Endothelial cell of umbilical vein (primary cell): ENCODE results near the gene C12orf60. TPM values are rescaled to one million over a fixed set of nuclear protein-coding genes. Genes with fewer than 3 reads are reported as not detected.

ENCODE experiments used
- BruUV-seq: library from RNA; stranded (reverse); fragments of 400-500 nt; replicated peaks from 2 replicates; lab custom pipeline; 2021; lab: Mats Ljungman, UMichigan
- CTCF ChIA-PET: fragments of 300-600, 350-600 bp; sonication (Branson Sonifier 250); formaldehyde crosslinking; loops from one replicate; lab custom pipeline; 2021; ENCODE audit warnings: antibody characterized with exemption, inconsistent platforms; lab: Charles Lee
- POLR2A ChIA-PET: fragments of 300-600, 350-600 bp; sonication (Branson Sonifier 250); formaldehyde crosslinking; loops from one replicate; lab custom pipeline; 2021; ENCODE audit warnings: antibody characterized with exemption, inconsistent platforms; lab: Charles Lee
- DNase-seq: peaks from one replicate; pipeline ENCODE4 v3.0.0-alpha.2; 2011; ENCODE audit warnings: low read depth, low spot score
- FAIRE-seq: peaks from 2 replicates; lab custom pipeline; 2011; peaks lifted over from hg19 to GRCh38; lab: Jason Lieb, UNC
- H2AFZ ChIP-seq: 2 replicates; pipeline ENCODE4 v1.6.0; 2012; ENCODE audit warnings: low read depth, low read length, control low read depth, inconsistent platforms
- H3K27ac ChIP-seq: 2 replicates; pipeline ENCODE4 v1.5.1; 2011; ENCODE audit warnings: low read depth, mild to moderate bottlenecking, control low read depth, low read length, moderate library complexity; ENCODE audit not compliant: insufficient read depth
- H3K27me3 ChIP-seq, 2 experiments: 2 replicates each; pipeline versions ENCODE4 v1.6.0 to v1.6.1; 2011; ENCODE audit warnings: low read length in 2 of 2, mixed read lengths in 1 of 2; ENCODE audit not compliant: control insufficient read depth in 2 of 2, insufficient read depth in 2 of 2
- H3K36me3 ChIP-seq, 2 experiments: 2 replicates in 1 of 2; 3 replicates in 1 of 2; pipeline ENCODE4 v1.5.1; 2011; ENCODE audit warnings: low read length in 2 of 2, mild to moderate bottlenecking in 1 of 2, moderate library complexity in 1 of 2; ENCODE audit not compliant: control insufficient read depth in 2 of 2, insufficient read depth in 2 of 2; ENCODE audit errors: extremely low read depth in 1 of 2
- H3K4me1 ChIP-seq: 3 replicates; pipeline ENCODE4 v1.5.1; 2011; ENCODE audit warnings: mild to moderate bottlenecking, low read length; ENCODE audit not compliant: control insufficient read depth, insufficient read depth; ENCODE audit errors: extremely low read depth
- H3K4me2 ChIP-seq: 2 replicates; pipeline ENCODE4 v1.6.1; 2011; ENCODE audit warnings: low read length, control low read depth, mixed read lengths; ENCODE audit not compliant: insufficient read depth
- H3K4me3 ChIP-seq, 3 experiments: fragments of 200-600 bp in 1 of 3; sonication (generic), shearing (Covaris generic) in 1 of 3; replicated peaks in 1 of 3; 2 replicates each; pipeline ENCODE4 v1.5.1; 2011 to 2016; ENCODE audit warnings: control low read depth in 3 of 3, low read length in 3 of 3, mild to moderate bottlenecking in 2 of 3, inconsistent platforms in 1 of 3, low read depth in 1 of 3, moderate library complexity in 1 of 3; ENCODE audit not compliant: insufficient read depth in 1 of 3
- H3K79me2 ChIP-seq: 2 replicates; pipeline ENCODE4 v1.6.0; 2012; ENCODE audit warnings: low read length, inconsistent platforms; ENCODE audit not compliant: control insufficient read depth, insufficient read depth
- H3K9ac ChIP-seq: replicated peaks from 2 replicates; pipeline ENCODE3; 2011; ENCODE audit warnings: low read length, control low read depth; ENCODE audit not compliant: insufficient read depth; ENCODE audit errors: extremely low read depth
- H3K9me1 ChIP-seq: replicated peaks from 3 replicates; pipeline ENCODE4 v1.6.0; 2011; ENCODE audit warnings: mild to moderate bottlenecking, low read length; ENCODE audit not compliant: control insufficient read depth, insufficient read depth; ENCODE audit errors: extremely low read depth
- H3K9me3 ChIP-seq: replicated peaks from 2 replicates; pipeline ENCODE4 v1.5.1; 2012; ENCODE audit warnings: low read length, inconsistent platforms; ENCODE audit not compliant: control insufficient read depth, insufficient read depth
- H4K20me1 ChIP-seq: replicated peaks from 2 replicates; pipeline ENCODE3; 2011; ENCODE audit warnings: mild to moderate bottlenecking, low read length; ENCODE audit not compliant: control insufficient read depth, insufficient read depth; ENCODE audit errors: extremely low read depth
- EZH2 ChIP-seq: IDR thresholded peaks from 2 replicates; pipeline ENCODE4 v1.6.1; 2012; ENCODE audit warnings: borderline replicate concordance, low read depth, mild to moderate bottlenecking, moderate library complexity, low read length, inconsistent platforms; ENCODE audit not compliant: severe bottlenecking
- FOS ChIP-seq: IDR thresholded peaks from 2 replicates; pipeline ENCODE4 v1.6.1; 2011; ENCODE audit warnings: mild to moderate bottlenecking, low read length, moderate library complexity, borderline replicate concordance; ENCODE audit not compliant: insufficient read depth
- GATA2 ChIP-seq: IDR thresholded peaks from 2 replicates; pipeline ENCODE4 v1.7.0; 2011; ENCODE audit warnings: low read depth, mild to moderate bottlenecking, moderate library complexity, mixed read lengths, low read length; ENCODE audit not compliant: insufficient read length, insufficient read depth
- JUN ChIP-seq: IDR thresholded peaks from 2 replicates; pipeline ENCODE4 v1.6.1; 2011; ENCODE audit warnings: borderline replicate concordance, low read depth; ENCODE audit not compliant: insufficient read length, insufficient read depth
- MYC ChIP-seq: IDR thresholded peaks from one replicate; pipeline ENCODE4 v1.6.1; 2011; ENCODE audit warnings: mild to moderate bottlenecking, low read depth, low read length
- POLR2A ChIP-seq: IDR thresholded peaks from 2 replicates; pipeline ENCODE4 v1.6.1; 2012; ENCODE audit warnings: low read depth, mild to moderate bottlenecking, control low read depth, low read length
- POLR2AphosphoS5 ChIP-seq: IDR thresholded peaks from 2 replicates; pipeline ENCODE4 v1.6.1; 2012; ENCODE audit warnings: low read depth, mild to moderate bottlenecking, control low read depth, low read length, moderate library complexity; ENCODE audit not compliant: insufficient read depth
- dilution Hi-C: fragments of 300-500 bp; cut with MboI; formaldehyde crosslinking; loops from one replicate; pipeline ENCODE4 v1.15.0; 2019; ENCODE audit warnings: low sequenced_read_pairs; ENCODE audit not compliant: extremely low pct_ligation_motif_present
- intact Hi-C: fragments of 100-400 bp; cut with micrococcal nuclease; formaldehyde crosslinking; loops from one replicate; pipeline ENCODE4 v1.10.0; 2022
- polyA plus RNA-seq, 4 experiments: library from polyadenylated mRNA; depleted of rRNA in 3 of 4; stranded (reverse) in 3 of 4; unstranded in 1 of 4; fragments of >200 nt; gene quantifications; 2 replicates each; pipeline versions ENCODE4 v1.2.1 to v1.2.3, GENCODE V29; 2011 to 2012; ENCODE audit warnings: missing spikeins in 1 of 4
- total RNA-seq: library from RNA; stranded (reverse); gene quantifications from 2 replicates; pipeline ENCODE4 v1.2.3, GENCODE V29; 2021
- TF ChIP-seq, protein P1 (sequence below), 2 donors: IDR thresholded peaks; 1 replicate in 1 of 2; 2 replicates in 1 of 2; pipeline ENCODE4 v1.5.1; 2011; ENCODE audit warnings: low read length in 2 of 2, mild to moderate bottlenecking in 2 of 2, moderate library complexity in 2 of 2, control low read depth in 1 of 2, inconsistent platforms in 1 of 2, low read depth in 1 of 2; ENCODE audit not compliant: insufficient read depth in 1 of 2; ENCODE audit errors: extremely low read depth in 1 of 2
- TF ChIP-seq, protein P2 (sequence below): IDR thresholded peaks from 2 replicates; pipeline ENCODE4 v1.6.1; 2011; ENCODE audit not compliant: insufficient read depth, insufficient read length

Gene C12orf60
- total and polyA plus RNA-seq, 2 donors (not counting 3 experiments of a cell fraction or from before 2014, with no cell fraction given): 0.52 to 1.3 TPM

DNA sequence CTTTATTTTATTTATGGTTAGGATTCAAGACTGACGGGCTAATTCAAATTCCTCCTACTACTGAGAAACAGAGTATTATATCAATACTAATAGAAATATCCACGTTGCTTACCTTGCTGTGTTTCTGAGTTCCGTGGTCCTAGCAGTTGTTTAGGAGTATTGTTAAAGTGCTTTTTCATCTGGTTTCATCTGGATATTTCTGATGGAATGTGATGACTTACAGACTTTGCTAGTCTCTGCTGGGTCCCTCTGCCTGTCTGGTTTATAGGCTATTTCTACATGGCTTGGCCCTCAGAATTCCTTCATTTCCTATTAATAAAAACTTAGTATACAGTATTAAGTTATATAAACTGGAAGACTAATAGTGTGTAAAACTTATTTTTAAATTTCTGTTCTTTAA, 10.5 kb downstream of the C12orf60 start, which contains the start of gene SMCO3:
SMCO3 (minus strand) TSS at position 169 of the 400 bp plus-strand sequence. CDS start 7,502 bp downstream, outside the sequence.
- H3K27ac ChIP-seq: no peak within 1 kb of the TSS
- dilution Hi-C loops: no loop called here
- POLR2A ChIA-PET: no interaction called here
- no TSS peak for BruUV-seq
- CTCF ChIA-PET: interaction anchor here (0.7 to 1.3 kb wide), 5 partner anchors 9 to 182 kb away, joined by 3 to 9 read pairs (median 3); no protein-coding TSS in a partner anchor
- no peaks in the 10 kb centered on the region for H3K27me3 ChIP-seq
- H3K9me3 ChIP-seq: no peaks in the 10 kb centered on the region
- no peak within 1 kb of the TSS for H3K9ac ChIP-seq
- TF ChIP-seq GATA2 (no peak), FOS (no peak), JUN (no peak), EZH2 (no peak), POLR2A (no peak), MYC (no peak), POLR2AphosphoS5 (no peak)
- TF ChIP-seq, protein P1, sequence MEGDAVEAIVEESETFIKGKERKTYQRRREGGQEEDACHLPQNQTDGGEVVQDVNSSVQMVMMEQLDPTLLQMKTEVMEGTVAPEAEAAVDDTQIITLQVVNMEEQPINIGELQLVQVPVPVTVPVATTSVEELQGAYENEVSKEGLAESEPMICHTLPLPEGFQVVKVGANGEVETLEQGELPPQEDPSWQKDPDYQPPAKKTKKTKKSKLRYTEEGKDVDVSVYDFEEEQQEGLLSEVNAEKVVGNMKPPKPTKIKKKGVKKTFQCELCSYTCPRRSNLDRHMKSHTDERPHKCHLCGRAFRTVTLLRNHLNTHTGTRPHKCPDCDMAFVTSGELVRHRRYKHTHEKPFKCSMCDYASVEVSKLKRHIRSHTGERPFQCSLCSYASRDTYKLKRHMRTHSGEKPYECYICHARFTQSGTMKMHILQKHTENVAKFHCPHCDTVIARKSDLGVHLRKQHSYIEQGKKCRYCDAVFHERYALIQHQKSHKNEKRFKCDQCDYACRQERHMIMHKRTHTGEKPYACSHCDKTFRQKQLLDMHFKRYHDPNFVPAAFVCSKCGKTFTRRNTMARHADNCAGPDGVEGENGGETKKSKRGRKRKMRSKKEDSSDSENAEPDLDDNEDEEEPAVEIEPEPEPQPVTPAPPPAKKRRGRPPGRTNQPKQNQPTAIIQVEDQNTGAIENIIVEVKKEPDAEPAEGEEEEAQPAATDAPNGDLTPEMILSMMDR (IDR thresholded peaks at IDR 0.05; ENCODE audit: extremely low read depth in 1 of 2, insufficient read depth in 1 of 2, low read depth in 1 of 2, low read length in 2 of 2): no peak
- TF ChIP-seq, protein P2, sequence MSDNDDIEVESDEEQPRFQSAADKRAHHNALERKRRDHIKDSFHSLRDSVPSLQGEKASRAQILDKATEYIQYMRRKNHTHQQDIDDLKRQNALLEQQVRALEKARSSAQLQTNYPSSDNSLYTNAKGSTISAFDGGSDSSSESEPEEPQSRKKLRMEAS: no peak
- H3K36me3 ChIP-seq: no peaks in the 10 kb centered on the region
- DNase-seq: no peak
- H3K4me1 ChIP-seq: no peaks in the 10 kb centered on the region
- no peaks in the 10 kb centered on the region for H3K9me1 ChIP-seq
- intact Hi-C loops: no loop called here
- no peak for FAIRE-seq
- H4K20me1 ChIP-seq: no peaks in the 10 kb centered on the region
- H3K4me3 ChIP-seq: no peak within 1 kb of the TSS
- H3K4me2 ChIP-seq: no peak within 1 kb of the TSS
- H3K79me2 ChIP-seq: no peaks in the 10 kb centered on the region
- no peak within 1 kb of the TSS for H2AFZ ChIP-seq
